ENCODE results near the gene ALKBH3. TPM values are rescaled to one million over a fixed set of nuclear protein-coding genes. Genes with fewer than 3 reads are reported as not detected.

The ALKBH3 gene
- polyA plus RNA-seq, 1 of the 3 experiments (the other 2 are of a cell fraction) = 27.0 TPM

DNA sequence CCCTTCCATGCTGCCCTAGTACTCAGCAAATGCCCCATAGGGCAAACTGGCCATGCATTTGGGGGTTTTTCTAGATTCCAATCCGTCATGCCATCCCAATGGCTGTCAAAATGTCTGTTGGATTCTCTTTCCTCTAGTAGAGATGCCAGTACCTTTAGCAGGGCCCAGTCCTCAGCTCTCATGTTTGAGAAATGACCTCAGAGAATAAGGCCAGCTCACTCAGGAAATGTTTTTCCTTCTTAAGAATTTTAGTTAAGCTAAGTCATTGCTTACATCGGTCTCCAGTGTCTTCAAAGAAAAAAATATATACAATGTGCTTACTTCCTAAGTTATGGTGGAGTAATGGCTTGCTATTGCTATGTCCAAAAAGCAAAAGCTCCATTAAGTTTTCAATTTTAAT, 14.1 kb upstream of the ALKBH3 start:
- ChIA-PET POLR2A (no interaction called here), CTCF (interaction anchor here (3.5 kb wide), 1 partner anchor 15 kb away, joined by 22 read pairs; no protein-coding TSS in a partner anchor)
- no peaks in the 10 kb centered on the region for H3K4me1 ChIP-seq (ENCODE audit: control insufficient read depth in 1 of 2, insufficient read depth in 2 of 2, low read depth in 1 of 2, low read length in 1 of 2)
- no peak for TF ChIP-seq EZH2phosphoT487 (IDR thresholded peaks at IDR 0.05; ENCODE audit: borderline replicate concordance, low read depth)
- no peak for TF ChIP-seq SMC3 (IDR thresholded peaks at IDR 0.05; ENCODE audit: low read depth, low read length)
- no peak overlapping the region for H3K9ac ChIP-seq
- H3K4me2 ChIP-seq = no peak overlapping the region
- H3K36me3 ChIP-seq (replicated peaks in 1 of 2; ENCODE audit: control insufficient read depth in 1 of 2, insufficient read depth in 2 of 2, low read length in 1 of 2) = no peaks in the 10 kb centered on the region
- no peak overlapping the region for H3K4me3 ChIP-seq (ENCODE audit: low read depth in 2 of 2, low read length in 1 of 2)
- H3K27me3 ChIP-seq (ENCODE audit: insufficient read depth) = no peaks in the 10 kb centered on the region
- WGBS (ENCODE audit: low lambda C conversion rate) = 54% methylated on average over 2 of the region's 2 CpGs
- no peak for DNase-seq
- no peaks in the 10 kb centered on the region for H3K9me3 ChIP-seq
- H3K27ac ChIP-seq (ENCODE audit: low read depth in 2 of 2, low read length in 1 of 2) = no peak overlapping the region
- H3F3A ChIP-seq (replicated peaks; ENCODE audit: insufficient read depth) = no peaks in the 10 kb centered on the region
- no peaks in the 10 kb centered on the region for H4K20me1 ChIP-seq (ENCODE audit: insufficient read depth)
- no peak overlapping the region for H2AFZ ChIP-seq (ENCODE audit: low read depth)
- H3K79me2 ChIP-seq (ENCODE audit: insufficient read depth) = no peaks in the 10 kb centered on the region
- H3K9me2 ChIP-seq = no peaks in the 10 kb centered on the region

DNA sequence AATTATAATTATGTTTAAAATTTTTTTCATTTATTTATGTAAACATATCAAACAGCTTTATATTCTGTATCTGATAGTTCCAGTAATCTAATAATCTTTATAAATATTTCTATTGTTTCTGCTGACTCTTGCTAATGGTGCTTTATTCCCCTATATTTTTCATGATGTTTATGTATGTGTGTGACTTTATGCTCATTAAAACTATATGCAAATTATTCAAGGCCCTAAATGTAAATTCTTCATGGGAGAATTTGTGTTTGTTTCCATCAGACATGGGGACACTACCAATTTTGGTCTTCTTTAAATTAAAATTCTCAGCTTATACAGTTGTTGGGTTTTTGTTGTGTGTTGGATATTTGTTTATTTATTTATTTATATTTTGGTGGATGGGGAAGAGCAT, 13.7 kb upstream of the ALKBH3 start:
- Histone ChIP-seq H3K27ac (ENCODE audit: low read depth in 2 of 2, low read length in 1 of 2) (no peak overlapping the region), H3K36me3 (replicated peaks in 1 of 2; ENCODE audit: control insufficient read depth in 1 of 2, insufficient read depth in 2 of 2, low read length in 1 of 2) (no peaks in the 10 kb centered on the region), H4K20me1 (ENCODE audit: insufficient read depth) (no peaks in the 10 kb centered on the region), H3K9me3 (no peaks in the 10 kb centered on the region), H3K27me3 (ENCODE audit: insufficient read depth) (no peaks in the 10 kb centered on the region), H3K4me2 (no peak overlapping the region), H3K9ac (no peak overlapping the region), H2AFZ (ENCODE audit: low read depth) (no peak overlapping the region), H3K4me1 (ENCODE audit: control insufficient read depth in 1 of 2, insufficient read depth in 2 of 2, low read depth in 1 of 2, low read length in 1 of 2) (no peaks in the 10 kb centered on the region), H3K79me2 (ENCODE audit: insufficient read depth) (no peaks in the 10 kb centered on the region), H3K9me2 (no peaks in the 10 kb centered on the region), H3F3A (replicated peaks; ENCODE audit: insufficient read depth) (no peaks in the 10 kb centered on the region), H3K4me3 (ENCODE audit: low read depth in 2 of 2, low read length in 1 of 2) (no peak overlapping the region)
- TF ChIP-seq FOXJ3 (CRISPR knock-in tag; IDR thresholded peaks at IDR 0.05) = no peak
- TF ChIP-seq EP300 (IDR thresholded peaks at IDR 0.05; ENCODE audit: borderline replicate concordance in 1 of 2, low read depth in 1 of 2, low read length in 1 of 2) = no peak
- no peak for TF ChIP-seq RXRA (IDR thresholded peaks at IDR 0.05; ENCODE audit: borderline replicate concordance, low read depth)
- DNase-seq = no peak
- POLR2A ChIA-PET = no interaction called here
- CTCF ChIA-PET = interaction anchor here (3.5 kb wide), 1 partner anchor 15 kb away, joined by 22 read pairs; no protein-coding TSS in a partner anchor

DNA sequence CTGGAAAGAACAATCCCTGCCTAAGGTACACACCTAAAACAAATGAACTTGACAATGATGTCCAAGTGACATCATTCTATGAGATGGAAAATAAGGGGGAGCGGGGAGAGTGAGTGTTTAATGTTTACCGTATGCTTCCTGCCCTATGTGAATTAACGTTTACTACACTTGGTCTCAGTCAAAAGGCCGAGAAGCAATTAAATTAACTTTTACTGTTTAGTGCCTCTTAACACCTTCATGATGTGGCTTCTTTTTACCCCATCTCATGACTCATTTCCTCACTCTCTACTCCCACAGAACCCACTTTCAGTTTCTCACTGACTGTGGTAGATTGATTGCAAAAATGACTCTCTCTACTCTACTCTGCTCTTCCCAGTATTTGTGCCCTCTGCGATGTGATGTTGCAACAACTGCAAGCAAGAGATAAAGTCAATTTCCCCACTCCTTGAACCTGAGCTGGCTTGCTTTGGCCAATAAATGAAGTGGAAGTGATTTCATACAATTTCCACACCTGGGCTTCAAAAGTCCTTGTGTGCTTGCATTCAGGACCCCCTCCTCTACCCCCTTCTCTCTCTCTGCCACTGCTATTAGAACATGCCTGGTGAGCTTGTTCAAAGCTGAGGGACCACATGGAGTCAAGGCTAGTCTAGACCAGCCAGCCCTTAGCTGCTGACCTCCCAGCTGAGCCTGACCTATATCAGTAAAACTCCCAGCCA, 11.6 kb upstream of the ALKBH3 start:
- no peaks in the 10 kb centered on the region for H3K79me2 ChIP-seq (ENCODE audit: insufficient read depth)
- H3K4me3 ChIP-seq (ENCODE audit: low read depth in 2 of 2, low read length in 1 of 2) = no peak overlapping the region
- no peaks in the 10 kb centered on the region for H4K20me1 ChIP-seq (ENCODE audit: insufficient read depth)
- H2AFZ ChIP-seq (ENCODE audit: low read depth) = no peak overlapping the region
- no peak overlapping the region for H3K4me2 ChIP-seq
- no peaks in the 10 kb centered on the region for H3K9me2 ChIP-seq
- 9% methylated on average over 5 of the region's 5 CpGs for WGBS (ENCODE audit: low lambda C conversion rate)
- no peaks in the 10 kb centered on the region for H3K4me1 ChIP-seq (ENCODE audit: control insufficient read depth in 1 of 2, insufficient read depth in 2 of 2, low read depth in 1 of 2, low read length in 1 of 2)
- H3F3A ChIP-seq (replicated peaks; ENCODE audit: insufficient read depth) = no peaks in the 10 kb centered on the region
- no peaks in the 10 kb centered on the region for H3K36me3 ChIP-seq (replicated peaks in 1 of 2; ENCODE audit: control insufficient read depth in 1 of 2, insufficient read depth in 2 of 2, low read length in 1 of 2)
- POLR2A ChIA-PET = no interaction called here
- CTCF ChIA-PET = interaction anchor here (3.5 kb wide), 1 partner anchor 17 kb away, joined by 22 read pairs; no protein-coding TSS in a partner anchor
- H3K9me3 ChIP-seq = no peaks in the 10 kb centered on the region
- TF ChIP-seq FOSL2 (IDR thresholded peaks at IDR 0.05; ENCODE audit: borderline replicate concordance, low read depth) (peak; percentile 15; the same call in 1 of the 2 replicates), RXRA (IDR thresholded peaks at IDR 0.05; ENCODE audit: borderline replicate concordance, low read depth) (no peak)
- H3K27ac ChIP-seq (ENCODE audit: low read depth in 2 of 2, low read length in 1 of 2) = no peak overlapping the region
- no peaks in the 10 kb centered on the region for H3K27me3 ChIP-seq (ENCODE audit: insufficient read depth)
- no peak for DNase-seq
- H3K9ac ChIP-seq = no peak overlapping the region

Measured in SK-N-SH (cell line).